IPS-NIHi11 (cell line): ENCODE measurements around the gene C1orf232.

Source experiments
- DNase-seq: peaks from one replicate; pipeline ENCODE4 v3.0.0; 2012; ENCODE audit warnings: mixed read lengths, low spot score

C1orf232 gene

GRCh38 chr1:26124418-26125331 is 44.1 kb downstream of the C1orf232 start:
- DNase-seq = no peak

- no peak for DNase-seq
Measured at GRCh38 chr1:26122988-26123973, 45.5 kb downstream of the C1orf232 start.

DNA sequence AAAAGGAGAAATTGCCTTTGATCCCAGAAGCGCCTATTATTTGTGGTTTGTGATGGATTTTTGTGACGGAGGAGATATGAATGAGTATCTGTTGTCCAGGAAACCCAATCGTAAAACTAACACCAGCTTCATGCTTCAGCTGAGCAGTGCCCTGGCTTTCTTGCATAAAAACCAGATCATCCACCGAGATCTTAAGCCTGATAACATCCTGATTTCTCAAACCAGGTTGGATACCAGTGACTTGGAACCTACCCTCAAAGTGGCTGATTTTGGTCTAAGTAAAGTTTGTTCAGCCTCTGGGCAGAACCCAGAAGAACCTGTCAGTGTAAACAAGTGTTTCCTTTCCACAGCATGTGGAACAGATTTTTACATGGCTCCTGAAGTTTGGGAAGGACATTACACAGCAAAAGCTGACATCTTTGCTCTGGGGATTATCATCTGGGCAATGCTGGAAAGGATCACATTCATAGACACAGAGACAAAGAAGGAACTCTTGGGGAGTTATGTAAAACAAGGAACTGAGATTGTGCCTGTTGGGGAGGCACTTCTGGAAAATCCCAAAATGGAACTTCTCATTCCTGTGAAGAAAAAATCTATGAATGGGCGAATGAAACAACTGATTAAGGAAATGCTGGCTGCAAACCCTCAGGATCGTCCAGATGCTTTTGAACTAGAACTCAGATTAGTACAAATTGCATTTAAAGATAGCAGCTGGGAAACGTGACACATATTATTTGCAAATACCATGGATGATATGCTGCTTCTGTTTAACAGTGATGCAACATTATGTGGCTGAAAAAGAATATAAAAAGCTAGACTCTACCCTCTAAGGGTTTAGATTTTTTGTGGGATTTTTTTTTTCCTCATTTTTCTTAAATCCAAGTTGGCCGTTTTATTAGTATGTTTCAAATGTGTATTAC is 46.6 kb downstream of the C1orf232 start:
- DNase-seq = no peak

- no peak for DNase-seq
Measured at GRCh38 chr1:26119892-26120608, 48.7 kb downstream of the C1orf232 start.

GRCh38 chr1:26114165-26114927 is 54.4 kb downstream of the C1orf232 start:
- DNase-seq = no peak
